HS-27A (cell line): ENCODE measurements around the gene ACTN3.
"Not testable (repeated sequence)": the region's sequence is repeated elsewhere in the genome, so short reads cannot be mapped to it uniquely, and the experiment has no call there.

ENCODE experiments used
- DNase-seq: peaks from one replicate; pipeline ENCODE4 v3.0.0-alpha.2; 2012; ENCODE audit warnings: low read depth, missing footprints

The ACTN3 gene

GRCh38 chr11:66546368-66546965, at the start of gene ACTN3:
Gene ACTN3 (plus strand): TSS chr11:66546903. CDS start chr11:66546938, 35 bp downstream.
- no peak for DNase-seq

GRCh38 chr11:66497206-66497605, 49.5 kb upstream of the ACTN3 start:
- DNase-seq: no peak

GRCh38 chr11:66498506-66498905, 48.2 kb upstream of the ACTN3 start:
- no peak for DNase-seq

GRCh38 chr11:66505276-66505816, 41.4 kb upstream of the ACTN3 start:
- no peak for DNase-seq

GRCh38 chr11:66509131-66509561, 37.6 kb upstream of the ACTN3 start:
- no peak for DNase-seq

GRCh38 chr11:66510271-66510989, 36.3 kb upstream of the ACTN3 start, which contains the start of gene BBS1:
Gene BBS1 (plus strand): TSS chr11:66510635. CDS start chr11:66510660, 25 bp downstream.
- DNase-seq: peak; percentile 62

GRCh38 chr11:66510990-66511339, 35.7 kb upstream of the ACTN3 start:
- DNase-seq: no peak

- DNase-seq: no peak
These were observed 23.1 kb upstream of the ACTN3 start for GRCh38 chr11:66523611-66524010.

- no peak for DNase-seq
These were observed 22.2 kb upstream of the ACTN3 start for GRCh38 chr11:66524304-66525040.

GRCh38 chr11:66529069-66529468, 17.6 kb upstream of the ACTN3 start:
- DNase-seq: no peak

- no peak for DNase-seq
These were observed 17.0 kb upstream of the ACTN3 start for GRCh38 chr11:66529655-66530054.

- no peak for DNase-seq
These were observed 15.6 kb upstream of the ACTN3 start for GRCh38 chr11:66530927-66531709.

- DNase-seq: no peak
These were observed 14.9 kb upstream of the ACTN3 start for GRCh38 chr11:66531841-66532240.

- DNase-seq: no peak
These were observed 13.9 kb upstream of the ACTN3 start for GRCh38 chr11:66532784-66533183.

- no peak for DNase-seq
These were observed 7.4 kb upstream of the ACTN3 start for GRCh38 chr11:66539170-66539869.

GRCh38 chr11:66539870-66540213, 6.9 kb upstream of the ACTN3 start:
- no peak for DNase-seq

GRCh38 chr11:66540598-66540997, 6.1 kb upstream of the ACTN3 start:
- not testable (repeated sequence) for DNase-seq

- no peak for DNase-seq
These were observed 4.8 kb upstream of the ACTN3 start for GRCh38 chr11:66541892-66542291.

GRCh38 chr11:66542362-66542761, 4.3 kb upstream of the ACTN3 start:
- DNase-seq: no peak

- no peak for DNase-seq
These were observed 3.2 kb upstream of the ACTN3 start for GRCh38 chr11:66543263-66544107.
